ENCODE results near the gene MOCOS. TPM values are rescaled to one million over a fixed set of nuclear protein-coding genes. Genes with fewer than 3 reads are reported as not detected.

The MOCOS gene
- total and polyA plus RNA-seq, 10 donors: 0.13 to 2.7 (median 0.53) TPM

GRCh38 chr18:36142751-36143150, 44.5 kb upstream of the MOCOS start:
- DNase-seq: no peak
- 75 to 83% (median 80%) methylated on average over 3 of the region's 3 CpGs for WGBS, 5 donors
- intact Hi-C loops (cut with DNase I; ENCODE audit: low total_unique reads): no loop called here
- no peaks in the 10 kb centered on the region for H3K4me1 ChIP-seq
- H3K36me3 ChIP-seq: peaks cover 10 to 100% (median 88%) of the 10 kb centered on the region in 6 donors
- no peak overlapping the region for H3K27ac ChIP-seq
- no peaks in the 10 kb centered on the region for H3K27me3 ChIP-seq (replicated peaks in 1 of 7)
- no peak overlapping the region for H3K4me3 ChIP-seq
- TF ChIP-seq POLR2AphosphoS5 (IDR thresholded peaks at IDR 0.05) (no peak), POLR2A (IDR thresholded peaks at IDR 0.05) (no peak), CTCF (IDR thresholded peaks at IDR 0.05 in 8 of 11, conservative IDR thresholded peaks at IDR 0.05 in 3 of 11) (no peak)
- H3K9me3 ChIP-seq: no peaks in the 10 kb centered on the region

- intact Hi-C loops (cut with DNase I; ENCODE audit: low total_unique reads): no loop called here
Observed at GRCh38 chr18:36143391-36143790, 43.9 kb upstream of the MOCOS start.

GRCh38 chr18:36149514-36150289, 37.6 kb upstream of the MOCOS start:
- DNase-seq: no peak
- Histone ChIP-seq H3K36me3 (peaks cover 2 to 100% (median 61%) of the 10 kb centered on the region in 6 donors), H3K27me3 (replicated peaks in 1 of 7) (no peaks in the 10 kb centered on the region), H3K9me3 (no peaks in the 10 kb centered on the region), H3K4me3 (no peak overlapping the region), H3K4me1 (peaks cover 0 to 27% (median 5%) of the 10 kb centered on the region in 6 donors), H3K27ac (peak overlapping the region in 4 of 8 donors; percentile 29 to 60 (median 37))
- intact Hi-C loops (cut with DNase I; ENCODE audit: low total_unique reads): no loop called here
- 74 to 84% (median 82%) methylated on average over 5 of the region's 5 CpGs for WGBS, 5 donors
- TF ChIP-seq CTCF (IDR thresholded peaks at IDR 0.05 in 8 of 11, conservative IDR thresholded peaks at IDR 0.05 in 3 of 11) (no peak), POLR2A (IDR thresholded peaks at IDR 0.05) (no peak)

More at GRCh38 chr18:36143391-36143790, 43.9 kb upstream of the MOCOS start:
- WGBS, 5 donors: 68 to 90% (median 85%) methylated on average over 1 to 2 of the region's 2 CpGs
- no peak for TF ChIP-seq CTCF (IDR thresholded peaks at IDR 0.05 in 8 of 11, conservative IDR thresholded peaks at IDR 0.05 in 3 of 11)
- DNase-seq: no peak
- H3K27ac ChIP-seq: no peak overlapping the region
- H3K4me1 ChIP-seq: no peaks in the 10 kb centered on the region
- H3K9me3 ChIP-seq: no peaks in the 10 kb centered on the region
- H3K4me3 ChIP-seq: no peak overlapping the region
- no peaks in the 10 kb centered on the region for H3K27me3 ChIP-seq (replicated peaks in 1 of 7)
- peaks cover 10 to 100% (median 88%) of the 10 kb centered on the region in 6 donors for H3K36me3 ChIP-seq

GRCh38 chr18:36152781-36153180, 34.5 kb upstream of the MOCOS start:
- peaks cover 0 to 27% (median 5%) of the 10 kb centered on the region in 6 donors for H3K4me1 ChIP-seq
- no peak overlapping the region for H3K4me3 ChIP-seq
- H3K9me3 ChIP-seq: no peaks in the 10 kb centered on the region
- DNase-seq: no peak
- TF ChIP-seq POLR2AphosphoS5 (IDR thresholded peaks at IDR 0.05) (no peak), CTCF (IDR thresholded peaks at IDR 0.05 in 8 of 11, conservative IDR thresholded peaks at IDR 0.05 in 3 of 11) (no peak), POLR2A (IDR thresholded peaks at IDR 0.05) (no peak)
- H3K27me3 ChIP-seq (replicated peaks in 1 of 7): no peaks in the 10 kb centered on the region
- peaks cover 2 to 100% (median 55%) of the 10 kb centered on the region in 6 donors for H3K36me3 ChIP-seq
- intact Hi-C loops (cut with DNase I; ENCODE audit: low total_unique reads): no loop called here
- WGBS, 5 donors: 91 to 97% (median 97%) methylated on average over 1 of the region's 1 CpG
- no peak overlapping the region for H3K27ac ChIP-seq
